ENCODE data around the gene CERS6.
"Not testable (repeated sequence)": the region's sequence is repeated elsewhere in the genome, so short reads cannot be mapped to it uniquely, and the experiment has no call there.

- TF ChIP-seq, protein P1, sequence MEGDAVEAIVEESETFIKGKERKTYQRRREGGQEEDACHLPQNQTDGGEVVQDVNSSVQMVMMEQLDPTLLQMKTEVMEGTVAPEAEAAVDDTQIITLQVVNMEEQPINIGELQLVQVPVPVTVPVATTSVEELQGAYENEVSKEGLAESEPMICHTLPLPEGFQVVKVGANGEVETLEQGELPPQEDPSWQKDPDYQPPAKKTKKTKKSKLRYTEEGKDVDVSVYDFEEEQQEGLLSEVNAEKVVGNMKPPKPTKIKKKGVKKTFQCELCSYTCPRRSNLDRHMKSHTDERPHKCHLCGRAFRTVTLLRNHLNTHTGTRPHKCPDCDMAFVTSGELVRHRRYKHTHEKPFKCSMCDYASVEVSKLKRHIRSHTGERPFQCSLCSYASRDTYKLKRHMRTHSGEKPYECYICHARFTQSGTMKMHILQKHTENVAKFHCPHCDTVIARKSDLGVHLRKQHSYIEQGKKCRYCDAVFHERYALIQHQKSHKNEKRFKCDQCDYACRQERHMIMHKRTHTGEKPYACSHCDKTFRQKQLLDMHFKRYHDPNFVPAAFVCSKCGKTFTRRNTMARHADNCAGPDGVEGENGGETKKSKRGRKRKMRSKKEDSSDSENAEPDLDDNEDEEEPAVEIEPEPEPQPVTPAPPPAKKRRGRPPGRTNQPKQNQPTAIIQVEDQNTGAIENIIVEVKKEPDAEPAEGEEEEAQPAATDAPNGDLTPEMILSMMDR (IDR thresholded peaks at IDR 0.05), result not testable (repeated sequence)
- not testable (repeated sequence) for TF ChIP-seq POLR2A (IDR thresholded peaks at IDR 0.05)
Observed at GRCh38 chr2:168768357-168768756, 312.3 kb downstream of the CERS6 start.

Measured in testis (tissue), 2 donors.